Caco-2 (cell line): Measurements from ENCODE around the gene PDK3. TPM values are rescaled to one million over a fixed set of nuclear protein-coding genes. Genes with fewer than 3 reads are reported as not detected.
A peak's percentile ranks its signal among the peaks of the same experiment; 100 is the strongest.

Experiments used
- BruUV-seq: library from RNA; stranded (reverse); fragments of 400-500 nt; replicated peaks from 2 replicates; lab custom pipeline; 2021; lab: Mats Ljungman, UMichigan
- CTCF ChIA-PET: fragments of 300-600 bp; sonication (Branson Sonifier 250); formaldehyde crosslinking; loops from one replicate; lab custom pipeline; 2022; ENCODE audit warnings: antibody characterized with exemption; lab: Charles Lee
- POLR2A ChIA-PET: fragments of 300-600 bp; sonication (Branson Sonifier 250); formaldehyde crosslinking; loops from one replicate; lab custom pipeline; 2022; ENCODE audit warnings: antibody characterized with exemption; lab: Charles Lee
- DNase-seq, 2 experiments: peaks; one replicate each; pipeline versions ENCODE4 v3.0.0 to v3.0.0-alpha.2; 2020 to 2022
- H3K27me3 ChIP-seq: replicated peaks from 2 replicates; pipeline ENCODE4 v1.6.0; 2011; ENCODE audit warnings: low read length; ENCODE audit not compliant: control insufficient read depth, insufficient read depth
- H3K36me3 ChIP-seq: 2 replicates; pipeline ENCODE4 v1.5.1; 2011; ENCODE audit warnings: low read length; ENCODE audit not compliant: control insufficient read depth, insufficient read depth
- H3K4me1 ChIP-seq: fragments of 250-450 bp; sonication (Bioruptor Pico); 2 replicates; pipeline ENCODE4 v1.5.1; 2020; ENCODE audit warnings: mild to moderate bottlenecking
- H3K4me3 ChIP-seq: 2 replicates; pipeline ENCODE4 v1.5.1; 2011; ENCODE audit warnings: low read depth, mild to moderate bottlenecking, control low read depth, low read length
- H3K9me3 ChIP-seq: fragments of 250-450 bp; sonication (Bioruptor Pico); 2 replicates; pipeline ENCODE4 v1.5.1; 2020; ENCODE audit warnings: mild to moderate bottlenecking, moderate library complexity
- H3K27ac Mint-ChIP-seq: one replicate; pipeline ENCODE4 v1.8.0; 2022; ENCODE audit warnings: mixed read lengths; ENCODE audit not compliant: unreplicated experiment
- H3K27me3 Mint-ChIP-seq: one replicate; pipeline ENCODE4 v1.8.0; 2022; ENCODE audit warnings: mixed read lengths; ENCODE audit not compliant: insufficient read depth, unreplicated experiment
- H3K36me3 Mint-ChIP-seq: one replicate; pipeline ENCODE4 v1.8.0; 2022; ENCODE audit warnings: mild to moderate bottlenecking, mixed read lengths; ENCODE audit not compliant: insufficient read depth, unreplicated experiment
- H3K4me1 Mint-ChIP-seq: one replicate; pipeline ENCODE4 v1.8.0; 2022; ENCODE audit warnings: low read depth, mixed read lengths; ENCODE audit not compliant: unreplicated experiment
- H3K4me3 Mint-ChIP-seq: one replicate; pipeline ENCODE4 v1.8.0; 2022; ENCODE audit warnings: mild to moderate bottlenecking, moderate library complexity, mixed read lengths; ENCODE audit not compliant: unreplicated experiment
- H3K9me3 Mint-ChIP-seq: one replicate; pipeline ENCODE4 v1.8.0; 2022; ENCODE audit warnings: mixed read lengths; ENCODE audit not compliant: unreplicated experiment
- intact Hi-C: fragments of 100-400 bp; cut with micrococcal nuclease; formaldehyde crosslinking; loops from one replicate; pipeline ENCODE4 v1.10.0; 2022; ENCODE audit not compliant: unreplicated experiment
- total RNA-seq: library from RNA; stranded (reverse); gene quantifications from 2 replicates; pipeline ENCODE4 v1.2.3, GENCODE V29; 2022
- TF ChIP-seq, protein P1 (sequence below), 2 experiments: fragments of 200-600 bp in 1 of 2; IDR thresholded peaks; 1 replicate in 1 of 2; 2 replicates in 1 of 2; pipeline versions ENCODE4 v1.5.1 to v1.8.0; 2011 to 2022; ENCODE audit warnings: antibody characterized with exemption in 1 of 2, control low read depth in 1 of 2, inconsistent platforms in 1 of 2, low read depth in 1 of 2, low read length in 1 of 2, mild to moderate bottlenecking in 1 of 2, moderate library complexity in 1 of 2; ENCODE audit not compliant: insufficient read depth in 1 of 2, severe bottlenecking in 1 of 2, unreplicated experiment in 1 of 2

The PDK3 gene
- total RNA-seq, 1 experiment from 2014 or later, result 4.9 TPM

GRCh38 chrX:24448762-24449250 lies 16.3 kb upstream of the PDK3 start:
- H3K4me3 ChIP-seq, result no peak overlapping the region
- no peaks in the 10 kb centered on the region for H3K9me3 Mint-ChIP-seq
- no peaks in the 10 kb centered on the region for H3K4me1 Mint-ChIP-seq
- POLR2A ChIA-PET, result no interaction called here
- H3K36me3 ChIP-seq, result no peaks in the 10 kb centered on the region
- H3K27me3 ChIP-seq, result no peaks in the 10 kb centered on the region
- CTCF ChIA-PET, result no interaction called here
- no TSS peak for BruUV-seq
- no peak overlapping the region for H3K4me3 Mint-ChIP-seq
- DNase-seq, result no peak
- H3K9me3 ChIP-seq, result no peaks in the 10 kb centered on the region
- H3K4me1 ChIP-seq, result no peaks in the 10 kb centered on the region
- no peak overlapping the region for H3K27ac Mint-ChIP-seq
- intact Hi-C loops, result no loop called here
- H3K36me3 Mint-ChIP-seq, result no peaks in the 10 kb centered on the region
- peaks cover 4% of the 10 kb centered on the region for H3K27me3 Mint-ChIP-seq
- TF ChIP-seq, protein P1, sequence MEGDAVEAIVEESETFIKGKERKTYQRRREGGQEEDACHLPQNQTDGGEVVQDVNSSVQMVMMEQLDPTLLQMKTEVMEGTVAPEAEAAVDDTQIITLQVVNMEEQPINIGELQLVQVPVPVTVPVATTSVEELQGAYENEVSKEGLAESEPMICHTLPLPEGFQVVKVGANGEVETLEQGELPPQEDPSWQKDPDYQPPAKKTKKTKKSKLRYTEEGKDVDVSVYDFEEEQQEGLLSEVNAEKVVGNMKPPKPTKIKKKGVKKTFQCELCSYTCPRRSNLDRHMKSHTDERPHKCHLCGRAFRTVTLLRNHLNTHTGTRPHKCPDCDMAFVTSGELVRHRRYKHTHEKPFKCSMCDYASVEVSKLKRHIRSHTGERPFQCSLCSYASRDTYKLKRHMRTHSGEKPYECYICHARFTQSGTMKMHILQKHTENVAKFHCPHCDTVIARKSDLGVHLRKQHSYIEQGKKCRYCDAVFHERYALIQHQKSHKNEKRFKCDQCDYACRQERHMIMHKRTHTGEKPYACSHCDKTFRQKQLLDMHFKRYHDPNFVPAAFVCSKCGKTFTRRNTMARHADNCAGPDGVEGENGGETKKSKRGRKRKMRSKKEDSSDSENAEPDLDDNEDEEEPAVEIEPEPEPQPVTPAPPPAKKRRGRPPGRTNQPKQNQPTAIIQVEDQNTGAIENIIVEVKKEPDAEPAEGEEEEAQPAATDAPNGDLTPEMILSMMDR (IDR thresholded peaks at IDR 0.05; ENCODE audit: insufficient read depth in 1 of 2, low read depth in 1 of 2, low read length in 1 of 2, severe bottlenecking in 1 of 2, unreplicated experiment in 1 of 2), result no peak

- Mint-ChIP-seq H3K27ac (no peak overlapping the region), H3K27me3 (peaks cover 9% of the 10 kb centered on the region), H3K9me3 (no peaks in the 10 kb centered on the region), H3K36me3 (no peaks in the 10 kb centered on the region), H3K4me1 (no peaks in the 10 kb centered on the region), H3K4me3 (no peak overlapping the region)
- no TSS peak for BruUV-seq
- Histone ChIP-seq H3K4me1 (no peaks in the 10 kb centered on the region), H3K36me3 (no peaks in the 10 kb centered on the region), H3K27me3 (no peaks in the 10 kb centered on the region), H3K4me3 (no peak overlapping the region), H3K9me3 (no peaks in the 10 kb centered on the region)
- DNase-seq, result no peak
- intact Hi-C loops, result no loop called here
- CTCF ChIA-PET, result no interaction called here
- TF ChIP-seq, protein P1 (IDR thresholded peaks at IDR 0.05; ENCODE audit: insufficient read depth in 1 of 2, low read depth in 1 of 2, low read length in 1 of 2, severe bottlenecking in 1 of 2, unreplicated experiment in 1 of 2), result no peak
- POLR2A ChIA-PET, result no interaction called here
Observed at GRCh38 chrX:24463077-24463476, 2.0 kb upstream of the PDK3 start.

DNA sequence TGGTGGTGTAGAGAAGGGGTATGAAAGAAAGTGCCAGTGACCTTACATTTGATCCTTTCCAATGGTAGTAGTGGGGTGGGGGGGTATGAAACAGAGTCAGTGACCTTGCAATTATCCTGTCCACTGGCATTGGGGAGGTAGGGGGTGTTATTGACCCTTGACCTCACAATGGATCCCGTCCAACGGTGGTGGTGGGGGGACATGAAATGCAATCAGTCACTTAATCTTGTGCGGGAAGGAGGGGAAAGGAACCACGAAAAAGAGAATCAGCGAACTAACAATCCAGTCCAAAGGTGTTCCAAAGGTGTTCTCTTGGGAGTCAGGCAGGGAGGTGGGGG lies 619 bp upstream of the PDK3 start:
- intact Hi-C loops, result loop anchor here (2.0 kb wide), 1 partner anchor 34 kb away; no protein-coding TSS in a partner anchor

More for the DNA sequence above, 619 bp upstream of the PDK3 start:
- H3K27ac Mint-ChIP-seq, result no peak overlapping the region
- Histone ChIP-seq H3K36me3 (no peaks in the 10 kb centered on the region), H3K4me3 (peak overlapping the region; percentile 78), H3K9me3 (no peaks in the 10 kb centered on the region), H3K4me1 (no peaks in the 10 kb centered on the region), H3K27me3 (no peaks in the 10 kb centered on the region)
- peaks cover 5% of the 10 kb centered on the region for H3K27me3 Mint-ChIP-seq
- TF ChIP-seq, protein P1 (IDR thresholded peaks at IDR 0.05; ENCODE audit: insufficient read depth in 1 of 2, low read depth in 1 of 2, low read length in 1 of 2, severe bottlenecking in 1 of 2, unreplicated experiment in 1 of 2), result no peak
- CTCF ChIA-PET, result interaction anchor here (0.6 kb wide), 1 partner anchor 34 kb away, joined by 5 read pairs; no protein-coding TSS in a partner anchor
- POLR2A ChIA-PET, result interaction anchor here (0.6 kb wide), 1 partner anchor 13 kb away, joined by 3 read pairs; no protein-coding TSS in a partner anchor
- H3K4me3 Mint-ChIP-seq, result peak overlapping the region; percentile 72
- no peak for DNase-seq
- H3K9me3 Mint-ChIP-seq, result no peaks in the 10 kb centered on the region
- H3K4me1 Mint-ChIP-seq, result no peaks in the 10 kb centered on the region
- no TSS peak for BruUV-seq
- no peaks in the 10 kb centered on the region for H3K36me3 Mint-ChIP-seq
